Osteoblast (primary cell): Measurements from ENCODE around the gene USP40. TPM values are rescaled to one million over a fixed set of nuclear protein-coding genes. Genes with fewer than 3 reads are reported as not detected.

ENCODE experiments used
- DNase-seq: peaks from one replicate; pipeline ENCODE4 v3.0.0; 2011; ENCODE audit warnings: low spot score, mixed read lengths; ENCODE audit not compliant: insufficient read length; ENCODE audit errors: missing footprints
- H2AFZ ChIP-seq: 2 replicates; pipeline ENCODE4 v1.6.0; 2011; ENCODE audit warnings: mild to moderate bottlenecking, low read length
- H3K27ac ChIP-seq: 2 replicates; pipeline ENCODE4 v1.5.1; 2011; ENCODE audit warnings: mild to moderate bottlenecking, low read depth, low read length, moderate library complexity
- H3K27me3 ChIP-seq: 2 replicates; pipeline ENCODE4 v1.6.0; 2012; ENCODE audit warnings: mild to moderate bottlenecking, control low read depth, inconsistent platforms, low read length, moderate library complexity; ENCODE audit not compliant: insufficient read depth
- H3K36me3 ChIP-seq: 2 replicates; pipeline ENCODE4 v1.5.1; 2011; ENCODE audit warnings: mild to moderate bottlenecking, low read length, control low read depth, moderate library complexity; ENCODE audit not compliant: insufficient read depth
- H3K4me1 ChIP-seq: 2 replicates; pipeline ENCODE4 v1.5.1; 2011; ENCODE audit warnings: mild to moderate bottlenecking, low read length, control low read depth, moderate library complexity; ENCODE audit not compliant: insufficient read depth
- H3K4me2 ChIP-seq: 2 replicates; pipeline ENCODE4 v1.6.0; 2011; ENCODE audit warnings: mild to moderate bottlenecking, low read length; ENCODE audit not compliant: insufficient read depth
- H3K4me3 ChIP-seq: fragments of 200-600 bp; sonication (generic); 3 replicates; pipeline ENCODE4 v1.5.1; 2012; ENCODE audit warnings: mild to moderate bottlenecking, low read length, inconsistent platforms; ENCODE audit not compliant: insufficient read depth
- H3K79me2 ChIP-seq: 2 replicates; pipeline ENCODE4 v1.6.0; 2012; ENCODE audit warnings: mild to moderate bottlenecking, low read length, control low read depth, inconsistent platforms; ENCODE audit not compliant: insufficient read depth
- H3K9me3 ChIP-seq: 2 replicates; pipeline ENCODE4 v1.5.1; 2011; ENCODE audit warnings: low read depth, low read length, control low read depth
- H4K20me1 ChIP-seq: 2 replicates; pipeline ENCODE4 v1.6.0; 2012; ENCODE audit warnings: mild to moderate bottlenecking, low read length, control low read depth; ENCODE audit not compliant: insufficient read depth
- total RNA-seq: library from RNA; depleted of rRNA; stranded (reverse); fragments of >200 nt; gene quantifications from 2 replicates; pipeline ENCODE4 v1.2.3, GENCODE V29; 2012
- TF ChIP-seq, protein P1 (sequence below): IDR thresholded peaks from 2 replicates; pipeline ENCODE4 v1.5.1; 2011; ENCODE audit warnings: mild to moderate bottlenecking, low read depth, low read length, moderate library complexity; ENCODE audit errors: extremely low read depth

The USP40 gene
- total RNA-seq, 1 donor: 34.0 TPM

DNA sequence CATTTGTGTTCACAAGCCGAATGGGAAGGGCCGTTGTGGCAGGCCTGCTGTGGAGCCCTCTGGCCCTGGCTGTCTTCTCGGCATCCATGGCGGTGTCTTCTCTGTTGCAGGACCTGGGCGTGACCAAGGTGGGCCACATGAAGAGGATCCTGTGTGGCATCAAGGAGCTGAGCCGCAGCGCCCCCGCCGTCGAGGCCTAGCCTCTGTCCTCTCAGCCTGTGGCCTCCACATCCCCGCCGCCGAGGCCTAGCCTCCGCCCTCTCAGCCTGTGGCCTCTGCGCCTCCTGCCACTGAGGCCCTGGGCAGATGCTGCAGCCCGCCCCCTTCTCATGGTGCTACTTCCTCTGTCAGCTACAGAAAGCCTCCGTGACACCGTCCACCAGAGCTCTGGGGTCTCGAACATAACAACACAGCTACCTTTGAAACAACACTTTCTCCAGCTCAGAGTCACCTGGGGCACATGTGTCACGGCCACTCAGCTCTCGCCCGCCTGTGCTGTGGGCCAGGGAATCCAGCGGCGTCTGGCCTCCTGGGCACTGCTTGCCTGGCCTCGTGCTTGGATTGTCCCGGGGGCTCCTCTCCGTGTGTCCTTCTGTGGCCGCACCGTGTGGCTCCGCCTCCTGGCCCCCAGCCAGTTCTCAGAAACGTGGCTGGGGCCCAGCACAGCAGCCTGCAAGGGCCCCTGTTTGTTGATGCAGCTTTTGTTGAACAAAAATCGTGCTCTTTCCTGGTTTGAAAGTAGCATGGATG lies 97.1 kb downstream of the USP40 start:
- H3K79me2 ChIP-seq: no peaks in the 10 kb centered on the region
- no peak overlapping the region for H2AFZ ChIP-seq
- no peaks in the 10 kb centered on the region for H3K27me3 ChIP-seq
- DNase-seq: peak; percentile 70
- no peaks in the 10 kb centered on the region for H3K9me3 ChIP-seq
- TF ChIP-seq, protein P1, sequence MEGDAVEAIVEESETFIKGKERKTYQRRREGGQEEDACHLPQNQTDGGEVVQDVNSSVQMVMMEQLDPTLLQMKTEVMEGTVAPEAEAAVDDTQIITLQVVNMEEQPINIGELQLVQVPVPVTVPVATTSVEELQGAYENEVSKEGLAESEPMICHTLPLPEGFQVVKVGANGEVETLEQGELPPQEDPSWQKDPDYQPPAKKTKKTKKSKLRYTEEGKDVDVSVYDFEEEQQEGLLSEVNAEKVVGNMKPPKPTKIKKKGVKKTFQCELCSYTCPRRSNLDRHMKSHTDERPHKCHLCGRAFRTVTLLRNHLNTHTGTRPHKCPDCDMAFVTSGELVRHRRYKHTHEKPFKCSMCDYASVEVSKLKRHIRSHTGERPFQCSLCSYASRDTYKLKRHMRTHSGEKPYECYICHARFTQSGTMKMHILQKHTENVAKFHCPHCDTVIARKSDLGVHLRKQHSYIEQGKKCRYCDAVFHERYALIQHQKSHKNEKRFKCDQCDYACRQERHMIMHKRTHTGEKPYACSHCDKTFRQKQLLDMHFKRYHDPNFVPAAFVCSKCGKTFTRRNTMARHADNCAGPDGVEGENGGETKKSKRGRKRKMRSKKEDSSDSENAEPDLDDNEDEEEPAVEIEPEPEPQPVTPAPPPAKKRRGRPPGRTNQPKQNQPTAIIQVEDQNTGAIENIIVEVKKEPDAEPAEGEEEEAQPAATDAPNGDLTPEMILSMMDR: no peak
- no peak overlapping the region for H3K4me3 ChIP-seq
- no peaks in the 10 kb centered on the region for H3K4me1 ChIP-seq
- no peaks in the 10 kb centered on the region for H3K36me3 ChIP-seq
- no peaks in the 10 kb centered on the region for H4K20me1 ChIP-seq
- H3K4me2 ChIP-seq: no peak overlapping the region
- no peak overlapping the region for H3K27ac ChIP-seq

DNA sequence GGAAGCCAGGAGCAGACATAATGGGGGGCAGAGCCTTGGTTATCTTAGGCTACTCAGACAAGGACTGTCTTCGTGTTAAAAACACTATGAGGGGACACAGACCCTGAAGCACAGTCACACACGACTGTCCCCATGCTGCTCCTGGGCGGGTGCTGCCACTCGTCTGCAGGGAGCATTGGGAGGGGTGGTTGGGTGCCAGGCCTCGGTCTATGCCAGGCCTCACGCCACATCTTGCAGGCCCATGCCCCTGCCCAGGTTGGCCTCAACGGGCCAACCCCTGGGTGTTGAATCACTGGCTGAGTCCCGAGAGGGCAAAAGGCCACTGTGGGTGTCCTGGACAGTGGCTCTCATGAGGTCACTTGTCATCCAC lies 97.9 kb downstream of the USP40 start:
- H3K4me2 ChIP-seq: no peak overlapping the region
- no peaks in the 10 kb centered on the region for H4K20me1 ChIP-seq
- H3K27ac ChIP-seq: no peak overlapping the region
- peak; percentile 82 for DNase-seq
- no peak overlapping the region for H2AFZ ChIP-seq
- H3K4me3 ChIP-seq: no peak overlapping the region
- no peaks in the 10 kb centered on the region for H3K9me3 ChIP-seq
- no peaks in the 10 kb centered on the region for H3K4me1 ChIP-seq
- H3K27me3 ChIP-seq: no peaks in the 10 kb centered on the region
- TF ChIP-seq, protein P1: no peak
- H3K36me3 ChIP-seq: no peaks in the 10 kb centered on the region
- no peaks in the 10 kb centered on the region for H3K79me2 ChIP-seq

DNA sequence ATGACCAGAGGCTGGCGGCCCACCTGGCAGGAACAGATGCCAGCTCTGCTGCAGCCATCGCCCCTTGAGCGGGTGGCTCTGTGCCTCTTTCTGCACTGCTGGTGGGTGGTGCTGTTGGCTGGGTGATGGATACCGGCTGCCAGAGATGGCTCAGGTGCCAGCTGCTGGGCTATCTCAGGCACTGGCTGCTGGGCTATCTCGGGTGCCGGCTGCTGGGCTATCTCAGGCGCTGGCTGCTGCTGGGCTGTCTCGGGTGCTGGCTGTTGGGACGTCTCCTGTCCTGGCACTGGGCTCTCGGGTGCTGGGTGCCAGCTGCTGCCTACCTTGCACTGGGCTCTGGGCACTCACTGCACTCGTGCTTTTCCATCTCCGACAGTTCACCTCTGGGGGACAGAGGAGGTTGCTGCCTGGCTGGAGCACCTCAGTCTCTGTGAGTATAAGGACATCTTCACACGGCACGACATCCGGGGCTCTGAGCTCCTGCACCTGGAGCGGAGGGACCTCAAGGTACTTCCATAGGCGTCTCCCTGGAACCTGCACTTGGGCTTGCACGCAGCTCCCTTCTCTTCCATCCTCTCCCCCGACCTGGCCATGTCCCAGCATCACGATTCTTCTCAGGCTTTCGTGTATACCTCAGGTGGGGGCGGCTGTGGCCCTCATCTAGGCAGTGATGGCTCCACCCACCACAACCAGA lies 98.4 kb downstream of the USP40 start:
- no peak overlapping the region for H2AFZ ChIP-seq
- DNase-seq: peak; percentile 44
- no peaks in the 10 kb centered on the region for H3K36me3 ChIP-seq
- no peak overlapping the region for H3K4me3 ChIP-seq
- no peaks in the 10 kb centered on the region for H4K20me1 ChIP-seq
- no peak overlapping the region for H3K27ac ChIP-seq
- no peaks in the 10 kb centered on the region for H3K79me2 ChIP-seq
- TF ChIP-seq, protein P1: no peak
- H3K4me1 ChIP-seq: no peaks in the 10 kb centered on the region
- H3K4me2 ChIP-seq: no peak overlapping the region
- no peaks in the 10 kb centered on the region for H3K9me3 ChIP-seq
- no peaks in the 10 kb centered on the region for H3K27me3 ChIP-seq

DNA sequence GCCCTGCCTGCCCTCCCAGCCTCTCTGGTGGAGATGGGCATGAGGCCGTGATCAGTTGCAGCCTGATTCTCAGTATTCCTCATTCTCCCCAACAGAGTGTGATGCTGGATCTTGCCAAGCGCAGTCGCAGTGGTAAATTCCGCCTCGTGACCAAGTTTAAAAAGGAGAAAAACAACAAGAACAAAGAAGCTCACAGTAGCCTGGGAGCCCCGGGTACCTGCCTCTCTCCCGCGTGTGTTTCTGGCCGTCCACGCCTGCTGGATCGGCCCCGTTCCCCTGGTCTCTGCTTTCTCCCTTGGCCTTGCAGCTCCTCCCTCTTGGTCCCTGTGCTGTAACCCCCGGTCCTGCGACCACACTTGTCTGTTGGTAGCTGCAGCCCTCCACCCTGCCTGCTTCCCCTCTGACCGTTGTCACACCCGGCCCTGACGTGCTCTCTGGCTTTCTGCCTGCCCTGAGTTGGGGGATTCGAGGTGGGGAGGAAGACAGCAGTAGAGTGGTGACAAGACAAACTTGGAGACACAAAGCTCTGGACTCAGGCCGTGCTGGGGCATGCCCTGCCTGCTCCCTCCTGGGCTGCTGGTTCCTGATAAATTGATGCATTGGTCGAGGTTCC lies 99.5 kb downstream of the USP40 start:
- H3K79me2 ChIP-seq: no peaks in the 10 kb centered on the region
- peak; percentile 50 for DNase-seq
- H3K36me3 ChIP-seq: peaks cover 7% of the 10 kb centered on the region
- H3K9me3 ChIP-seq: no peaks in the 10 kb centered on the region
- H2AFZ ChIP-seq: no peak overlapping the region
- H3K27ac ChIP-seq: no peak overlapping the region
- H3K4me3 ChIP-seq: no peak overlapping the region
- no peaks in the 10 kb centered on the region for H4K20me1 ChIP-seq
- TF ChIP-seq, protein P1: no peak
- H3K4me1 ChIP-seq: no peaks in the 10 kb centered on the region
- no peak overlapping the region for H3K4me2 ChIP-seq
- no peaks in the 10 kb centered on the region for H3K27me3 ChIP-seq
